HepG2 (cell line): ENCODE measurements around the gene SLC35F4. TPM values are rescaled to one million over a fixed set of nuclear protein-coding genes. Genes with fewer than 3 reads are reported as not detected.

Source experiments
- ATAC-seq: fragments of 200-7000 bp; cut with Tn5 transposase; 3 replicates; pipeline ENCODE4 v1.9.1; 2020; ENCODE audit warnings: mild to moderate bottlenecking, moderate library complexity
- BruUV-seq: library from RNA; stranded (reverse); fragments of 400-500 nt; replicated peaks from 2 replicates; lab custom pipeline; 2021; lab: Mats Ljungman, UMichigan
- CTCF ChIA-PET: fragments of 300-600 bp; formaldehyde crosslinking; extraction: SDS; loops from one replicate; lab custom pipeline; 2021; ENCODE audit warnings: low total read pairs, inconsistent platforms, low intra/inter-chr PET ratio; lab: Yijun Ruan, JAX
- POLR2A ChIA-PET: fragments of 350-600 bp; sonication (Branson Sonifier 250); formaldehyde crosslinking; loops from one replicate; lab custom pipeline; 2020; ENCODE audit warnings: antibody characterized with exemption, inconsistent platforms; lab: Yijun Ruan, JAX
- DNase-seq: peaks from one replicate; pipeline ENCODE4 v3.0.0-alpha.2; 2015; ENCODE audit warnings: low spot score
- FAIRE-seq: peaks from 3 replicates; lab custom pipeline; 2011; peaks lifted over from hg19 to GRCh38; lab: Jason Lieb, UNC
- H2AFZ ChIP-seq: one replicate; pipeline ENCODE4 v1.6.1; 2011; ENCODE audit warnings: low read length, inconsistent platforms
- H3K27ac ChIP-seq: fragments of 300-600 bp; 3 replicates; pipeline ENCODE4 v1.8.0; 2011; ENCODE audit warnings: mixed run types, mild to moderate bottlenecking, mixed read lengths, low read length, inconsistent platforms; ENCODE audit not compliant: insufficient read depth; ENCODE audit errors: extremely low read length
- H3K27me3 ChIP-seq, 2 experiments: fragments of 200-600 bp in 1 of 2; 2 replicates in 1 of 2; 3 replicates in 1 of 2; pipeline versions ENCODE4 v1.6.0 to v1.8.0; 2011; ENCODE audit warnings: low read length in 2 of 2, mild to moderate bottlenecking in 2 of 2, moderate library complexity in 2 of 2, inconsistent platforms in 1 of 2; ENCODE audit not compliant: insufficient read depth in 2 of 2, control insufficient read depth in 1 of 2
- H3K36me3 ChIP-seq, 2 experiments: fragments of 200-600 bp in 1 of 2; replicated peaks in 1 of 2; 2 replicates in 1 of 2; 3 replicates in 1 of 2; pipeline versions ENCODE4 v1.5.1 to v1.8.0; 2011; ENCODE audit warnings: low read length in 2 of 2, inconsistent platforms in 1 of 2; ENCODE audit not compliant: insufficient read depth in 2 of 2, control insufficient read depth in 1 of 2
- H3K4me1 ChIP-seq: 2 replicates; pipeline ENCODE4 v1.5.1; 2012; ENCODE audit warnings: low read length, inconsistent platforms; ENCODE audit not compliant: insufficient read depth
- H3K4me2 ChIP-seq: 2 replicates; pipeline ENCODE4 v1.6.0; 2011; ENCODE audit warnings: low read depth, low read length, inconsistent platforms
- H3K4me3 ChIP-seq, 3 experiments: fragments of 200-600 bp in 1 of 3; sonication (generic), shearing (Covaris generic) in 1 of 3; replicated peaks in 1 of 3; 2 replicates each; pipeline ENCODE4 v1.5.1; 2011 to 2016; ENCODE audit warnings: low read length in 3 of 3, inconsistent platforms in 2 of 3, low read depth in 2 of 3, mild to moderate bottlenecking in 2 of 3, control low read depth in 1 of 3, mixed read lengths in 1 of 3; ENCODE audit not compliant: insufficient read depth in 1 of 3
- H3K79me2 ChIP-seq: one replicate; pipeline ENCODE4 v1.6.1; 2011; ENCODE audit warnings: low read length, inconsistent platforms; ENCODE audit not compliant: insufficient read depth
- H3K9ac ChIP-seq: 2 replicates; pipeline ENCODE4 v1.6.0; 2011; ENCODE audit warnings: mild to moderate bottlenecking, low read depth, low read length, inconsistent platforms; ENCODE audit not compliant: insufficient read depth
- H3K9me3 ChIP-seq: 2 replicates; pipeline ENCODE4 v1.5.1; 2012; ENCODE audit warnings: mild to moderate bottlenecking, low read length
- H4K20me1 ChIP-seq: 2 replicates; pipeline ENCODE4 v1.6.0; 2011; ENCODE audit warnings: inconsistent platforms, mild to moderate bottlenecking, low read length, moderate library complexity; ENCODE audit not compliant: insufficient read depth
- ATAD3A ChIP-seq: sonication (generic); formaldehyde crosslinking; IDR thresholded peaks from 2 replicates; pipeline ENCODE4 v1.4.0; 2020; ENCODE audit warnings: missing genetic modification reagents
- DNMT3B ChIP-seq: conservative IDR thresholded peaks from 2 replicates; pipeline ENCODE4 v1.6.1; 2016; ENCODE audit warnings: missing biosample characterization, control low read depth
- FOXP1 ChIP-seq, 2 experiments: fragments of 450-650 bp in 1 of 2; IDR thresholded peaks; 2 replicates each; pipeline ENCODE4 v1.6.1; 2017 to 2018; ENCODE audit warnings: antibody characterized with exemption in 1 of 2
- JUN ChIP-seq: sonication (generic); formaldehyde crosslinking; IDR thresholded peaks from 2 replicates; pipeline ENCODE4 v1.4.0; 2020; ENCODE audit warnings: mild to moderate bottlenecking, missing genetic modification reagents
- MYC ChIP-seq: sonication (generic); formaldehyde crosslinking; IDR thresholded peaks from 2 replicates; pipeline ENCODE4 v1.9.0; 2021; ENCODE audit warnings: missing genetic modification reagents, borderline replicate concordance
- NR3C1 ChIP-seq: sonication (generic); formaldehyde crosslinking; IDR thresholded peaks from 2 replicates; pipeline ENCODE4 v1.4.0; 2020; ENCODE audit warnings: missing genetic modification reagents
- PCBP1 ChIP-seq: fragments of 200-400 bp; formaldehyde crosslinking; IDR thresholded peaks from 2 replicates; pipeline ENCODE4 v1.6.1; 2017; ENCODE audit warnings: mild to moderate bottlenecking, low read depth, low read length, borderline replicate concordance
- PHF20 ChIP-seq: sonication (generic); formaldehyde crosslinking; IDR thresholded peaks from 2 replicates; pipeline ENCODE4 v1.5.0; 2020; ENCODE audit warnings: mild to moderate bottlenecking, missing genetic modification reagents
- PHF8 ChIP-seq: sonication (generic); formaldehyde crosslinking; IDR thresholded peaks from 2 replicates; pipeline ENCODE4 v1.5.0; 2020; ENCODE audit warnings: missing genetic modification reagents
- POGZ ChIP-seq: sonication (generic); formaldehyde crosslinking; IDR thresholded peaks from 2 replicates; pipeline ENCODE4 v1.4.0; 2020; ENCODE audit warnings: mild to moderate bottlenecking, missing genetic modification reagents
- RFXANK ChIP-seq: IDR thresholded peaks from 2 replicates; pipeline ENCODE4 v1.6.1; 2016
- ZFP82 ChIP-seq: sonication (generic); formaldehyde crosslinking; IDR thresholded peaks from 2 replicates; pipeline ENCODE4 v1.5.1; 2020; ENCODE audit warnings: mild to moderate bottlenecking, missing genetic modification reagents, borderline replicate concordance
- ZNF431 ChIP-seq: sonication (generic); formaldehyde crosslinking; IDR thresholded peaks from 2 replicates; pipeline ENCODE4 v1.9.0; 2022; ENCODE audit warnings: missing genetic modification reagents, low read depth, mild to moderate bottlenecking, borderline replicate concordance
- ZNF75D ChIP-seq: sonication (generic); formaldehyde crosslinking; IDR thresholded peaks from 2 replicates; pipeline ENCODE4 v1.8.1; 2023; ENCODE audit warnings: missing genetic modification reagents, mild to moderate bottlenecking, borderline replicate concordance
- WGBS: methylation state at CpG from one replicate; pipeline ENCODE4 v1.1.6; 2017; ENCODE audit warnings: low lambda C conversion rate; 5-methylcytosine and 5-hydroxymethylcytosine counted together
- in situ Hi-C: cut with HindIII; loops from 2 replicates; pipeline ENCODE4 v1.10.0; 2017; ENCODE audit warnings: low pct_unique_long_range_greater_than_20kb; ENCODE audit not compliant: extremely low pct_ligation_motif_present
- intact Hi-C: fragments of 100-400 bp; cut with micrococcal nuclease; formaldehyde crosslinking; loops from one replicate; pipeline ENCODE4 v1.10.0; 2022; ENCODE audit not compliant: unreplicated experiment
- polyA plus RNA-seq, 8 experiments: library from polyadenylated mRNA; depleted of rRNA in 3 of 8; stranded (reverse) in 7 of 8; unstranded in 1 of 8; fragments of >200 nt; fragmentation: Illumina TruSeq in 4 of 8; extraction: Trizol in 4 of 8; gene quantifications; 2 replicates each; pipeline versions ENCODE4 v1.2.1 to v1.2.3, GENCODE V29; 2011 to 2016; ENCODE audit warnings: low read depth in 4 of 8, missing spikeins in 1 of 8, mixed read lengths in 1 of 8; ENCODE audit not compliant: insufficient read depth in 1 of 8
- total RNA-seq, 5 experiments: library from RNA; depleted of rRNA; stranded (reverse); fragments of >200 nt; fragmentation: Illumina TruSeq; extraction: Trizol; gene quantifications; 2 replicates each; pipeline ENCODE4 v1.2.3, GENCODE V29; 2016; ENCODE audit warnings: low read depth in 1 of 5

SLC35F4 gene
- total and polyA plus RNA-seq, 2 of the 13 experiments (the other 11 are each of a cell fraction or from before 2014, with no cell fraction given) = not detected

- Histone ChIP-seq H3K27ac (no peak overlapping the region), H3K4me2 (no peak overlapping the region), H3K79me2 (no peaks in the 10 kb centered on the region), H3K27me3 (no peaks in the 10 kb centered on the region), H3K4me3 (no peak overlapping the region), H2AFZ (no peak overlapping the region), H3K36me3 (no peaks in the 10 kb centered on the region), H3K9ac (no peak overlapping the region), H3K4me1 (peaks cover 9% of the 10 kb centered on the region), H4K20me1 (no peaks in the 10 kb centered on the region), H3K9me3 (no peaks in the 10 kb centered on the region)
- ATAC-seq (no peak), DNase-seq (no peak), FAIRE-seq (no peak)
- in situ Hi-C loops = no loop called here
- intact Hi-C loops = no loop called here
- no peak for TF ChIP-seq ATAD3A (CRISPR knock-in tag)
- TF ChIP-seq MYC = no peak
- TF ChIP-seq PHF20 (CRISPR knock-in tag) = no peak
- TF ChIP-seq ZNF75D = no peak
- TF ChIP-seq POGZ = no peak
- no peak for TF ChIP-seq FOXP1 (IDR thresholded peaks at IDR 0.05)
- no peak for TF ChIP-seq FOXP1 (CRISPR knock-in tag; IDR thresholded peaks at IDR 0.05)
- TF ChIP-seq NR3C1 (CRISPR knock-in tag) = no peak
- TF ChIP-seq RFXANK (CRISPR knock-in tag) = no peak
- TF ChIP-seq PCBP1 = no peak
- TF ChIP-seq ZNF431 (CRISPR knock-in tag) = no peak
- TF ChIP-seq ZFP82 (CRISPR knock-in tag) = no peak
- no peak for TF ChIP-seq JUN (CRISPR knock-in tag)
- no peak for TF ChIP-seq PHF8 (CRISPR knock-in tag)
- no peak for TF ChIP-seq DNMT3B
- 29% methylated on average over 4 of the region's 4 CpGs for WGBS
- BruUV-seq = no TSS peak
- POLR2A ChIA-PET = no interaction called here
- CTCF ChIA-PET = no interaction called here
Observed at GRCh38 chr14:57578801-57579200, 287.1 kb downstream of the SLC35F4 start.
